Measurements from ENCODE around the gene GTF3C2. TPM values are rescaled to one million over a fixed set of nuclear protein-coding genes. Genes with fewer than 3 reads are reported as not detected.

GTF3C2 gene
- total and polyA plus RNA-seq, 2 of the 13 experiments (the other 11 are each of a cell fraction or from before 2014, with no cell fraction given), result 77.5 to 130 TPM

DNA sequence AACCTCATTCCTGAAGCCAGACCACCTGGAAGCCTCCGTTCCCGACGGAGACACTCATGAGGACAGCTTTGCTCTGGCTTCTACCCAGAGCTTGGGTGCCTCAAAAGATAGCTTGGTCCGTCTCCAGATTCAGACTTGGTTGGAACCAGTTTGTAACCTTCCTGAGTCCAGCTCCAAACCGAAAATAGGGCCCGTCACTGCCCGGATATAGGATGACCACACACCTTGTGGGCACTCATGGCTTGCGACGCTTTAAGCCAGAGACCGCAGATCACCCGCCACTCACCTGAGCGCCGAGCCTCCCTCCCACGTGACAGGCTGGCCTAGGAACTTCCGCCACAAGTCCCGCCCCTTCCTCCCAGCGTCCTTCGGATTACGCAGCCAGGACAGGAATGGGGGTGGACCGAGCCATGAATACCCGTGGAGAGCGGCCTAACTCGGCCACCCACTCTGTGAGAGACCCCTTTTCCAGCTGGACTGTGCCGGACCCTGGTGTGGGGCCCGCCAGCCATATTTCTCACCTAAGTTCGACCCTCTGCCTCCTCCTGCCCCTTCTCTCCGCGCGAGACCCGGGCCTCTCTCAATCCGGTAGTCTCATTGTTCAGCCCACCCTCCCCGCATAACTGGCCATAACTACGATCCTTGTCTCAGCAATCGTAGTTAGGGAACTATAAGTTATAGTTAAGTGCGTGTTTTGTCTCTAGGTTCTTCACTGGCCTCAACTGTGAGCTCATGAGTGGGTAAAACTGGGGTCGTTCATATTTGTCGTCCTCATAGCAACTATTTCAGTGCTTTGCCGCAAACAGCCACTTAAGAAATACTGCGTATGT is 33.6 kb downstream of the GTF3C2 start, which contains the start of gene MPV17 (continued):
- peak; percentile 74; the same call in 1 of the 2 replicates for TF ChIP-seq ZNF598 (CRISPR knock-in tag; IDR thresholded peaks at IDR 0.05; ENCODE audit: borderline replicate concordance)
- TF ChIP-seq CBX5 (CRISPR knock-in tag; IDR thresholded peaks at IDR 0.05; ENCODE audit: borderline replicate concordance), result no peak; the same call in 1 of the 2 replicates
- TF ChIP-seq, protein P1, sequence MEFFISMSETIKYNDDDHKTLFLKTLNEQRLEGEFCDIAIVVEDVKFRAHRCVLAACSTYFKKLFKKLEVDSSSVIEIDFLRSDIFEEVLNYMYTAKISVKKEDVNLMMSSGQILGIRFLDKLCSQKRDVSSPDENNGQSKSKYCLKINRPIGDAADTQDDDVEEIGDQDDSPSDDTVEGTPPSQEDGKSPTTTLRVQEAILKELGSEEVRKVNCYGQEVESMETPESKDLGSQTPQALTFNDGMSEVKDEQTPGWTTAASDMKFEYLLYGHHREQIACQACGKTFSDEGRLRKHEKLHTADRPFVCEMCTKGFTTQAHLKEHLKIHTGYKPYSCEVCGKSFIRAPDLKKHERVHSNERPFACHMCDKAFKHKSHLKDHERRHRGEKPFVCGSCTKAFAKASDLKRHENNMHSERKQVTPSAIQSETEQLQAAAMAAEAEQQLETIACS (CRISPR knock-in tag; IDR thresholded peaks at IDR 0.05), result peak; percentile 29; the same call in 1 of the 2 replicates
- TF ChIP-seq ARID2 (CRISPR knock-in tag; IDR thresholded peaks at IDR 0.05; ENCODE audit: borderline replicate concordance), result peak; percentile 99
- TF ChIP-seq ZNF841 (CRISPR knock-in tag; IDR thresholded peaks at IDR 0.05; ENCODE audit: borderline replicate concordance), result no peak
- peak; percentile 96 for TF ChIP-seq MIER3 (CRISPR knock-in tag; IDR thresholded peaks at IDR 0.05; ENCODE audit: borderline replicate concordance)
- TF ChIP-seq, protein P2, sequence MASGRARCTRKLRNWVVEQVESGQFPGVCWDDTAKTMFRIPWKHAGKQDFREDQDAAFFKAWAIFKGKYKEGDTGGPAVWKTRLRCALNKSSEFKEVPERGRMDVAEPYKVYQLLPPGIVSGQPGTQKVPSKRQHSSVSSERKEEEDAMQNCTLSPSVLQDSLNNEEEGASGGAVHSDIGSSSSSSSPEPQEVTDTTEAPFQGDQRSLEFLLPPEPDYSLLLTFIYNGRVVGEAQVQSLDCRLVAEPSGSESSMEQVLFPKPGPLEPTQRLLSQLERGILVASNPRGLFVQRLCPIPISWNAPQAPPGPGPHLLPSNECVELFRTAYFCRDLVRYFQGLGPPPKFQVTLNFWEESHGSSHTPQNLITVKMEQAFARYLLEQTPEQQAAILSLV (CRISPR knock-in tag; IDR thresholded peaks at IDR 0.05; ENCODE audit: borderline replicate concordance), result no peak; the same call in 1 of the 2 replicates
- TF ChIP-seq SOX5 (CRISPR knock-in tag; IDR thresholded peaks at IDR 0.05; ENCODE audit: borderline replicate concordance), result no peak
- TF ChIP-seq, protein P3, sequence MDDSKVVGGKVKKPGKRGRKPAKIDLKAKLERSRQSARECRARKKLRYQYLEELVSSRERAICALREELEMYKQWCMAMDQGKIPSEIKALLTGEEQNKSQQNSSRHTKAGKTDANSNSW (CRISPR knock-in tag; IDR thresholded peaks at IDR 0.05; ENCODE audit: borderline replicate concordance), result no peak
- TF ChIP-seq FLYWCH1 (CRISPR knock-in tag; IDR thresholded peaks at IDR 0.05), result no peak
- TF ChIP-seq, protein P4, sequence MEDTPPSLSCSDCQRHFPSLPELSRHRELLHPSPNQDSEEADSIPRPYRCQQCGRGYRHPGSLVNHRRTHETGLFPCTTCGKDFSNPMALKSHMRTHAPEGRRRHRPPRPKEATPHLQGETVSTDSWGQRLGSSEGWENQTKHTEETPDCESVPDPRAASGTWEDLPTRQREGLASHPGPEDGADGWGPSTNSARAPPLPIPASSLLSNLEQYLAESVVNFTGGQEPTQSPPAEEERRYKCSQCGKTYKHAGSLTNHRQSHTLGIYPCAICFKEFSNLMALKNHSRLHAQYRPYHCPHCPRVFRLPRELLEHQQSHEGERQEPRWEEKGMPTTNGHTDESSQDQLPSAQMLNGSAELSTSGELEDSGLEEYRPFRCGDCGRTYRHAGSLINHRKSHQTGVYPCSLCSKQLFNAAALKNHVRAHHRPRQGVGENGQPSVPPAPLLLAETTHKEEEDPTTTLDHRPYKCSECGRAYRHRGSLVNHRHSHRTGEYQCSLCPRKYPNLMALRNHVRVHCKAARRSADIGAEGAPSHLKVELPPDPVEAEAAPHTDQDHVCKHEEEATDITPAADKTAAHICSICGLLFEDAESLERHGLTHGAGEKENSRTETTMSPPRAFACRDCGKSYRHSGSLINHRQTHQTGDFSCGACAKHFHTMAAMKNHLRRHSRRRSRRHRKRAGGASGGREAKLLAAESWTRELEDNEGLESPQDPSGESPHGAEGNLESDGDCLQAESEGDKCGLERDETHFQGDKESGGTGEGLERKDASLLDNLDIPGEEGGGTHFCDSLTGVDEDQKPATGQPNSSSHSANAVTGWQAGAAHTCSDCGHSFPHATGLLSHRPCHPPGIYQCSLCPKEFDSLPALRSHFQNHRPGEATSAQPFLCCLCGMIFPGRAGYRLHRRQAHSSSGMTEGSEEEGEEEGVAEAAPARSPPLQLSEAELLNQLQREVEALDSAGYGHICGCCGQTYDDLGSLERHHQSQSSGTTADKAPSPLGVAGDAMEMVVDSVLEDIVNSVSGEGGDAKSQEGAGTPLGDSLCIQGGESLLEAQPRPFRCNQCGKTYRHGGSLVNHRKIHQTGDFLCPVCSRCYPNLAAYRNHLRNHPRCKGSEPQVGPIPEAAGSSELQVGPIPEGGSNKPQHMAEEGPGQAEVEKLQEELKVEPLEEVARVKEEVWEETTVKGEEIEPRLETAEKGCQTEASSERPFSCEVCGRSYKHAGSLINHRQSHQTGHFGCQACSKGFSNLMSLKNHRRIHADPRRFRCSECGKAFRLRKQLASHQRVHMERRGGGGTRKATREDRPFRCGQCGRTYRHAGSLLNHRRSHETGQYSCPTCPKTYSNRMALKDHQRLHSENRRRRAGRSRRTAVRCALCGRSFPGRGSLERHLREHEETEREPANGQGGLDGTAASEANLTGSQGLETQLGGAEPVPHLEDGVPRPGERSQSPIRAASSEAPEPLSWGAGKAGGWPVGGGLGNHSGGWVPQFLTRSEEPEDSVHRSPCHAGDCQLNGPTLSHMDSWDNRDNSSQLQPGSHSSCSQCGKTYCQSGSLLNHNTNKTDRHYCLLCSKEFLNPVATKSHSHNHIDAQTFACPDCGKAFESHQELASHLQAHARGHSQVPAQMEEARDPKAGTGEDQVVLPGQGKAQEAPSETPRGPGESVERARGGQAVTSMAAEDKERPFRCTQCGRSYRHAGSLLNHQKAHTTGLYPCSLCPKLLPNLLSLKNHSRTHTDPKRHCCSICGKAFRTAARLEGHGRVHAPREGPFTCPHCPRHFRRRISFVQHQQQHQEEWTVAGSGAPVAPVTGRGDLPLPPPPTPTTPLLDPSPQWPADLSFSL (CRISPR knock-in tag; IDR thresholded peaks at IDR 0.05), result no peak
- TF ChIP-seq ZBTB38 (CRISPR knock-in tag; IDR thresholded peaks at IDR 0.05), result peak; percentile 83
- peak; percentile 44; the same call in 1 of the 2 replicates for TF ChIP-seq MAZ (IDR thresholded peaks at IDR 0.05; ENCODE audit: borderline replicate concordance, low read depth, low read length)
- TF ChIP-seq MAZ (CRISPR knock-in tag; IDR thresholded peaks at IDR 0.05; ENCODE audit: low read depth), result peak; percentile 79
- peak; percentile 54; the same call in 1 of the 2 replicates for TF ChIP-seq MED1 (CRISPR knock-in tag; IDR thresholded peaks at IDR 0.05)
- peak; percentile 54 for TF ChIP-seq HCFC1 (IDR thresholded peaks at IDR 0.05; ENCODE audit: low read depth, low read length)
- TF ChIP-seq, protein P5, sequence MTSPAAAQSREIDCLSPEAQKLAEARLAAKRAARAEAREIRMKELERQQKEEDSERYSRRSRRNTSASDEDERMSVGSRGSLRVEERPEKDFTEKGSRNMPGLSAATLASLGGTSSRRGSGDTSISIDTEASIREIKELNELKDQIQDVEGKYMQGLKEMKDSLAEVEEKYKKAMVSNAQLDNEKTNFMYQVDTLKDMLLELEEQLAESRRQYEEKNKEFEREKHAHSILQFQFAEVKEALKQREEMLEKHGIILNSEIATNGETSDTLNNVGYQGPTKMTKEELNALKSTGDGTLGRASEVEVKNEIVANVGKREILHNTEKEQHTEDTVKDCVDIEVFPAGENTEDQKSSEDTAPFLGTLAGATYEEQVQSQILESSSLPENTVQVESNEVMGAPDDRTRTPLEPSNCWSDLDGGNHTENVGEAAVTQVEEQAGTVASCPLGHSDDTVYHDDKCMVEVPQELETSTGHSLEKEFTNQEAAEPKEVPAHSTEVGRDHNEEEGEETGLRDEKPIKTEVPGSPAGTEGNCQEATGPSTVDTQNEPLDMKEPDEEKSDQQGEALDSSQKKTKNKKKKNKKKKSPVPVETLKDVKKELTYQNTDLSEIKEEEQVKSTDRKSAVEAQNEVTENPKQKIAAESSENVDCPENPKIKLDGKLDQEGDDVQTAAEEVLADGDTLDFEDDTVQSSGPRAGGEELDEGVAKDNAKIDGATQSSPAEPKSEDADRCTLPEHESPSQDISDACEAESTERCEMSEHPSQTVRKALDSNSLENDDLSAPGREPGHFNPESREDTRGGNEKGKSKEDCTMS (CRISPR knock-in tag; conservative IDR thresholded peaks at IDR 0.05), result no peak
